A204.1 (cell line): ENCODE data around the gene TPCN1.

Experiments used
- FAIRE-seq: peaks from 2 replicates; lab custom pipeline; 2012; peaks lifted over from hg19 to GRCh38; lab: Jason Lieb, UNC

TPCN1 gene

GRCh38 chr12:113242026-113242418 lies 20.8 kb downstream of the TPCN1 start:
- no peak for FAIRE-seq

GRCh38 chr12:113242560-113242959 lies 21.3 kb downstream of the TPCN1 start:
- FAIRE-seq: no peak

GRCh38 chr12:113244047-113244460 lies 22.8 kb downstream of the TPCN1 start:
- FAIRE-seq: no peak

GRCh38 chr12:113244478-113244958 lies 23.3 kb downstream of the TPCN1 start:
- FAIRE-seq: no peak

- FAIRE-seq: no peak
Observed at GRCh38 chr12:113245695-113246477, 24.6 kb downstream of the TPCN1 start.

GRCh38 chr12:113246478-113247122 lies 25.3 kb downstream of the TPCN1 start:
- FAIRE-seq: no peak

- FAIRE-seq: no peak
Observed at GRCh38 chr12:113247123-113248050, 26.1 kb downstream of the TPCN1 start.

GRCh38 chr12:113248051-113248825 lies 27.0 kb downstream of the TPCN1 start:
- no peak for FAIRE-seq

- no peak for FAIRE-seq
Observed at GRCh38 chr12:113248842-113249435, 27.7 kb downstream of the TPCN1 start.

GRCh38 chr12:113249546-113249945 lies 28.3 kb downstream of the TPCN1 start:
- FAIRE-seq: no peak

GRCh38 chr12:113250045-113250444 lies 28.8 kb downstream of the TPCN1 start:
- no peak for FAIRE-seq

- no peak for FAIRE-seq
Observed at GRCh38 chr12:113251404-113252070, 30.3 kb downstream of the TPCN1 start.

GRCh38 chr12:113252494-113252893 lies 31.2 kb downstream of the TPCN1 start:
- no peak for FAIRE-seq

- no peak for FAIRE-seq
Observed at GRCh38 chr12:113253532-113254285, 32.4 kb downstream of the TPCN1 start.

- no peak for FAIRE-seq
Observed at GRCh38 chr12:113254298-113254697, 33.0 kb downstream of the TPCN1 start.

GRCh38 chr12:113257564-113257963 lies 36.3 kb downstream of the TPCN1 start:
- no peak for FAIRE-seq

GRCh38 chr12:113260127-113260526 lies 38.9 kb downstream of the TPCN1 start:
- no peak for FAIRE-seq

GRCh38 chr12:113260636-113261300 lies 39.5 kb downstream of the TPCN1 start:
- no peak for FAIRE-seq

GRCh38 chr12:113261847-113262470 lies 40.7 kb downstream of the TPCN1 start:
- no peak for FAIRE-seq
